ENCODE data around the gene ANKMY1.
A peak's percentile ranks its signal among the peaks of the same experiment; 100 is the strongest.

Gene ANKMY1

DNA sequence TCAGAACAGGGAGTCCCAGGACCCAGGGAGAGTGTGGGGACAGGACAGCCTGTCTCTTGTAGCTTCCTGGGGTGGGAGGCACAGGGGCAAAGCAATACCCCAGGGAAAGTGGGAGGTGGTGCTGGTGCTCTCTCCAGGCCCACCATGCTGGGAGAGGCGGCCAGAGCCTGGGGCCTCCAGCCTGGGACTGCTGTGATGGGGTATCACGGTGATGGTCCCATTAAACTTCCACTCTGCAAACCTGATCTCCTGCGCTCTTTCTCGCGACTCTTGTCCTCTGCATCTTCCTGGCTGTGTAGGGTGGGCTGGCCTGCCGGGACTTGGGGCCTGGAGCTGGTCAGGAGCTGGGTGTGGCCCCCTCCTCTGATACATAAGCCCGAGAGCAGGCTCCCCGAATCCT is 20.7 kb upstream of the ANKMY1 start:
- no peak for DNase-seq

DNA sequence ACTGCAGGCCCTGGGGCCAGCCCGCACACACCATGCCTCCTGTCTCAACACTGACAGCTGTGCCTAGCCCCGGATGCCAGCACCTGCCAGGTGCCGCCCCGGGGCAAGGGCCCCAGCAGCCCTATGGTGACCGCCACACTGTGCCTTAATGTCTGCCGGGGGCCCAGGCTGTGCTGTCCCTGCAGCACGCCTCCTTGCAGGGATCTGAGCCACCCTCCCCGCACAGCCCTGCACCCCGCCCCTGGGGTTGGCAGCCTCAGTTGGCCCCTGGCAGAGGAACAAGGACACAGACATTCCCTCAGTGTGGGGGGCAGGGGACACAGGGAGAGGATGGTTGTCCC is 20.3 kb upstream of the ANKMY1 start:
- DNase-seq: no peak

DNA sequence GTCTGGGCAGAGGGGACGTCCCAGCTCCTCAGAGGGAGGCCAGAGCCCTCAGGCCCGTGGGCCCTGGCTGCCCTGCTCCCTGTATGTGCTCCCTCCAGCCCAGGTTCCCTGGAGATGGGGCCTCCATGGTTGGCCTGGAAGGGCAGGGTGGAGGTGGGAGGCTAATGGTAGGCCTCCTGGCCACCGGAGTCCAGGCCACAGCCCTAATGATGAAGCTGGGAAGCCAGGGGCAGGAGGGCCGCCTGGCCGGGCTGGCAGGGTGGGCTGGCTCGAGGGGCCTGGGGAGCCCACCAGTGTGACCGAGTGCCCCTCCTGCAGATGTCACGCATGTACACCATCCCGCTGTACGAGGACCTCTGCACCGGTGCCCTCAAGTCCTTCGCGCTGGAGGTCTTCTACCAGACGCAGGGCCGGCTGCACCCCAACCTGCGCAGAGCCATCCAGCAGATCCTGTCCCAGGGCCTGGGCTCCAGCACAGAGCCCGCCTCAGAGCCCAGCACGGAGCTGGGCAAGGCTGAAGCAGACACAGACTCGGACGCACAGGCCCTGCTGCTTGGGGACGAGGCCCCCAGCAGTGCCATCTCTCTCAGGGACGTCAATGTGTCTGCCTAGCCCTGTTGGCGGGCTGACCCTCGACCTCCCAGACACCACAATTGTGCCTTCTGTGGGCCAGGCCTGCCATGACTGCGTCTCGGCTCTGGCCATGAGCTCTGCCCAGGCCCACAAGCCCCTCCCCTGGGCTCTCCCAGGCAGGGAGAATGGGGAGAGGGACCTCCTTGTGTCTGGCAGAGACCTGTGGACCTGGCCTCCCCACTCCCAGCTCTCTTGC is 19.7 kb upstream of the ANKMY1 start:
- DNase-seq: no peak

DNA sequence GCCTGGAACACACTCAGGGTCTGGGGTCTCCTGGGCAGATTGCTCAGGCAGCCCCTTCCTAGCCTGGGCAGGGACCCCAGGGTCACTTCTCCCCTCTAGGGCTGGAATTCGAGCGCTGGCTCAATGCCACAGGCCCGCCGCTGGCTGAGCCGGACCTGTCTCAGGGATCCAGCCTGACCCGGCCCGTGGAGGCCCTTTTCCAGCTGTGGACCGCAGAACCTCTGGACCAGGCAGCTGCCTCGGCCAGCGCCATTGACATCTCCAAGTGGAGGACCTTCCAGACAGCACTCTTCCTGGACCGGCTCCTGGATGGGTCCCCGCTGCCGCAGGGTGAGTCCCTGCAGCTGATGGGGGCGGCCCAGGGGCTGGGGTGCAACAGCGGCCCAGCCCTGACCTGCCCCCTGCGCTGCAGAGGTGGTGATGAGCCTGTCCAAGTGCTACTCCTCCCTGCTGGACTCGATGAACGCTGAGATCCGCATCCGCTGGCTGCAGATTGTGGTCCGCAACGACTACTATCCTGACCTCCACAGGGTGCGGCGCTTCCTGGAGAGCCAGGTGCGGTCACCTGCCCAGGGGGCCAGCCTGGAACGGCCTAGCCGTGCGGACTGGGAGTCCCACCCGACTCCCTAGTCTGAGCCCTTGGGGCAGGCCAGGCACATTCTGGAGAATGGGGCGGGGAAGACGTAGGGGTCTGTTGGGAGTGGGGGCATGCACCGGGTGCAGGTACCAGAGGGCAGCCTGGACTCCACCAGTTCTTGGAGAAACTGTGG is 18.8 kb upstream of the ANKMY1 start:
- no peak for DNase-seq

DNA sequence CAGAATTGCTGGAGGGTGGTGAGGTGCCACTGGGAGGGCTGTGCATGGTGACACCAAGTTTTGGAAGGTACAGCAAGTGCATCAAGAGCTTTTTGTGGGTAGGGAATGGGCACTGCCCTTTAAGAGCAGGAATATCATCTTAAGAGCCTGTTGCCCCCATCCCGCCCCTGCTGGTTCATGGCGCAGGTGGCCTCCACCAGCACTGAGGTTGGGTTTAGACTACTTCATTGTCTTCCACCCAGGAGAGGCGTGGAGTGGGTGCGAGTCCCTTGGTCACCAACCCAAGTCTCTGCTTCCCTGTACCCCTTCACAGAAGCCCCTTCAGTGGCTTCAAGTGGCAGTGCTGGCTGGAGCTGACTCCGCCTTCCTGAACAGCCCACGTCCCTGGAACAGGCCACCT is 18.2 kb upstream of the ANKMY1 start:
- DNase-seq: no peak

DNA sequence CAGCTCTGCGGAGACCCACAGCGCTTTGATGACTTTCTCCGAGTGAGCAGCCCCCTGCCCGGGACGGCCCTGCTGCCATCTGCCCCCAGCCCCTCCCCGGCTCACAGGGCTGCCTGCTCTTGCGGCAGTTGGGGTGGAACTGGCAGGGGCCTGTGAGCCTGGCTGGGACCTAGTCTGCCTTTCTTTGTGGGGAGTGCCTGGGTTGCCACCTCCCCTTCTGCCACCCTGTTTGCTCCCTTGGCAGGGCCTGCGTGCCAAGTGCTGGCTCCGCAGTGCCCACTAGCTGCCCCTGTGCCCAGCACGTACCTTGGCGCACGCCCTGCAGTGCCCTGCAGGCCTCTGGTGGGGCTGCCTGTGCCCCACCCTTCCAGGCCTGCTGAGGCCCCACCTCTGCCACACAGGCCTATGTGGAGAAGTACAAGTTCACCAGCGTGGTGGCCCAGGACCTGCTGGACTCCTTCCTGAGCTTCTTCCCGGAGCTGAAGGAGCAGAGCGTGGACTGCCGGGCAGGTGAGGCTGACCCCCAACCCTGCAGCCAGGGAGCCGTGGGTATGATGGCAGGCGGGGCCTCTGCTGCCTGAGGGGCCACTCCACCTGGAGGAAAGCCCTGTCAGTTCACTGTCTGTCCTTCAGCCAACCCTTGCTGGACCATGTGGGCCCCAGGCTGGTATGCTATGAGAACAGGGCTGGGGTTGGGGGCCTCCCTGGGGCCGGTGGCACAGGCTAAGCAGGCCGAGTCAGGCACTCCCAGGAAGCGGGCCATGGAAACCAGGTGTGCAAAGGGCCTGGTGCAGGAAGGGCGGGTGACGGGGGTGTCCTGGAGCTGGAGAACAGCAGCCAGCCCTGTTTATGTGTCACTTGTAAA is 17.5 kb upstream of the ANKMY1 start:
- no peak for DNase-seq

DNA sequence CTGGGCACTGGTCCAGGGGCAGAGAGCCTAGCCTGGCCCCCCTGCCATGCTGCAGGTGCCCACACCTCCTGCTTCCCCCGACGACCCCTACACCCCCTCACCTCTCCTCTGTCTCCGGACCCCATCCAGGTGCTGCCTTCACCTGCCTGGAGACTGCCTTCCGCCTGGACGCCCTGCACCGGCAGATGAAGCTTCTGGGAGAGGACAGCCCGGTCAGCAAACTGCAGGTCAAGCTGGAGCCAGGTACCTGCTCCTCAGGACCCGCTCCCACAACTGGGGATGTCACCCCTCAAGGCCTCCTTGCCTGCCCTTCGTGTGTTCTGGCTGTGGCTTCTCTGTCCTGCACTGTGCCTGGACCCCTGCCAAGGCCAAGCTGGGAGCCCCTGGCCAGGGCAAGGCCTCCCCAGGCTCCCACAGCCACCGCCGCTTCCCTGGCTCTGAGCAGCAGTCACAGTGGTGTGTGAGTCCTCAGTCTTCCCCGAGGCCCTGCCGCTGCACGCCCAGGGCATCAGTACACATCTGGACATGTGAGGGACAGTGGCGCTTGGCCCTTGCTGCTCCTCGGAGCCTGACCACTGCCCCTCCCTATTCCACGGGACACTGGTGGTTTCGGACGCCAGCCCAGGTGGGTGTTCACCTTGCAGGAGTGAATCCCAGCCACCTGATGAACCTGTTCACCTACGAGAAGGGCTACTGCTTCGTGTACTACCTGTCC is 16.8 kb upstream of the ANKMY1 start:
- no peak for DNase-seq

DNA sequence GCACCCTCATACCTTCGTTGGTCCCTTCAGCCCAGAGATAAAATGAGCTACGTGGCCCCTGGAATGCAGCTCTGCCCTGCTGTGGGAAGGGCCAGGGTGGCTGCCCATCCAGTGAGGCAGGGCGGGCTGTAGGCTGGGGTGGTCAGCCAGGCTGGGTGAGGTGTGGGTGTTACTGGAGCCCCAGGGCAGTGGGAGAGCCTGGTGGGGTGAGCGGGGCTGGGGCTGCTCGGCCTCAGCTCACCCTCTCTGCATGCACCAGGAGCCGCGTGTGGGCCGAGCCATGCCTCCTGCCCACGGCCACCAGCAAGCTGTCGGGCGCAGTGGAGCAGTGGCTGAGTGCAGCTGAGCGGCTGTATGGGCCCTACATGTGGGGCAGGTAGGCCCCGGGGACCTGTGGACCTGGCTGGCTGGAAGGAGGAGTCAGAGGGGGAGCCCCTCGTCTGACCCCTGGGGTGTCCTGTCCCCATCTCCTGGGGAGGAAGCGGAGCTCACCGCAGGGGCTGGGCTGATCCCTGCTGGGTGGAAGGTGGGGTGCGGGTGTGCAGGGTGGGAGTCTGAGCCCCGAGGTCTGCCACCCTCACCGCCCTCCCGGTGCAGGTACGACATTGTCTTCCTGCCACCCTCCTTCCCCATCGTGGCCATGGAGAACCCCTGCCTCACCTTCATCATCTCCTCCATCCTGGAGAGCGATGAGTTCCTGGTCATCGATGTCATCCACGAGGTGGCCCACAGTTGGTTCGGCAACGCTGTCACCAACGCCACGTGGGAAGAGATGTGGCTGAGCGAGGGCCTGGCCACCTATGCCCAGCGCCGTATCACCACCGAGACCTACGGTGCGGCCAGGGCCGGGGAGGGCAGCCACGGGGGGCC is 16.0 kb upstream of the ANKMY1 start:
- DNase-seq: no peak

DNA sequence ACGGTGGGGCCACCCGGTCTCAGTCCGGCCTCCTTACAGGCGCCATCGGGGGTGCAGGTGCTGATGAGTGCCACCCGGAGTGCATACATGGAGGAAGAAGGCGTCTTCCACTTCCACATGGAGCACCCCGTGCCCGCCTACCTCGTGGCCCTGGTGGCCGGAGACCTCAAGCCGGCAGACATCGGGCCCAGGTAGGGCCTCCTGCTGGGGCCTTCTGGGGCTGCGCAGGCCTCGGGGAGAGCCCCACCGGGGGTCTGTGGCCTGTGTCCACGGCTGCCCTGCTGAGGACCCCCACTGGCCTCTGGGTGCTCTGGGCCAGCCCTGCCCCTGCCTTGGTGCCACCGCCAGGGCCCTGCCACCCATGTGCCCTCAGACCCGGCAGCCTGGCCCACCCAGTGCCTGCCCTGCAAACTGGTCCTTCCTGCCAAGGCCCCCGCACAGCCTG is 15.3 kb upstream of the ANKMY1 start:
- DNase-seq: no peak

DNA sequence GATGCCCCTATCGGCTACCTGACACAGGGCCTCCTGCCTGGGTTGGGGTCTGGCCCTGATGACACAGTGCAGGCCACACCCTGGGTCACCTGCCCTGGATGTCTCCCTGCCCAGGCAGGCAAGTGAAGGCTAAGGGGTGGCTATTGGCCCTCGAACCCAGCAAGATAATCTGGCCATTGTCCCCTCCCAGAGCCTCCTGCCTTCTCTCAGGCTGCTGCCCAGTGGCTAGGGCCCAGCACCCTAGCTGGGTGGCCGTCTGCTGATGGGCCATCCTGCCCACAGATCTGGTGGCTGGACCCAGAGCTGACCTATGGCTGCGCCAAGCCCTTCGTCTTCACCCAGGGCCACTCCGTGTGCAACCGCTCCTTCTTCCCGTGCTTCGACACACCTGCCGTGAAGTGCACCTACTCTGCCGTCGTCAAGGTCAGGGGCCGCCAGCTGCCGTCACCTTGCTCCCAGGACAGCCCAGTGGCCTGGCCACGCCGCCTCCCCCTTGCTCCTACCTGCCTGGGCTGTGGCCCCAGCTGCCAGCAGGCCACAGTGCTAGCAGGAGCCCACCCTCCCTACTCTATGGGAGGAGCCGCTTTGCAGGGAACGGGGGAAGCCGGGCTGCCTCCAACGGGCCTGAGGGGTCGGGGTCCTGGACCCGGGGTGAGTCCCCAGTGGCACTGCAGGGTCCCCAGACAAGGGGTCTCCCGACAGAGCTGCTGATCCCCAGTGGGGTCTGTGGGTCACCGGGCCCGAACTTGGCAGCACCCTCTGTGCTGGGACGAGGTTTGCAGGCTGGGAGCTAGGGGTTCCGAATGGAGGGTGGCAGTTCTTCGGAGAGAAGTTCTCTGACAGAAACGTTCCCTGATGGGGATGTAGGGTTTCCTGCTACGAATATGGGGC is 14.6 kb upstream of the ANKMY1 start:
- peak in 1 of 5 experiments; percentile 2 for DNase-seq

DNA sequence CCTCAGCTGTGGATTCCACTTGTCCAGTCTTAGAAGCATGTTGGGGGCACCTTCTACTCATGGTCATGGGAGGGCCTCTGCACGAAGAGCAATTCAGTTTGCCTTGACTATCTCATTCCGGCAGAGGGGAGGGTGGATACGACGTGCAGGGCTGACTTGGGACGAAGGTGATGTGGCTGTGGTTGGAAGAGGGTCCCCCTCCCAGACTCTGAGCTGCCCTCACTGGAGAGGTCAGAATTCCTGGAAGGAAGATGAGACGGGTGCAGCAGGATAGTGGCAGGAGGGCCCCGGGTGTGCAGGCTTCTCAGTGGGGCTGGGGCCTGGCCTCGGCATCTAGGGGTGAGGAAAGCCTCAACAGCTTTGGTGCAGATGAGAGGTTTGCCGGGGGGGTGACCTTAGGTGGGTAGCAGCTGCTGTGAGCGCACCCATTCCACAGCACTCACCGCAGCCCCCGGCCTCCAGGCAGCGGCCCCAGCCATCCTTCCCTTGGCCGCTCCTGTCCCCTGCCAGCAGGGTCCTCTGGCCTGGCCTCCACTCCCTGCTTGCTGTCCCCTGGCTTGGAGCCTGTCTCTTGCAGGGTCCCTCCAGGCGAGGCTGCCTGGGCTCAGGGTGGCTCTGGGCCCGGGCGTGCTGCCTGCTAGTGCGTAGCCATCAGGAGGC is 13.7 kb upstream of the ANKMY1 start:
- DNase-seq: peak in 1 of 5 experiments; percentile 2

DNA sequence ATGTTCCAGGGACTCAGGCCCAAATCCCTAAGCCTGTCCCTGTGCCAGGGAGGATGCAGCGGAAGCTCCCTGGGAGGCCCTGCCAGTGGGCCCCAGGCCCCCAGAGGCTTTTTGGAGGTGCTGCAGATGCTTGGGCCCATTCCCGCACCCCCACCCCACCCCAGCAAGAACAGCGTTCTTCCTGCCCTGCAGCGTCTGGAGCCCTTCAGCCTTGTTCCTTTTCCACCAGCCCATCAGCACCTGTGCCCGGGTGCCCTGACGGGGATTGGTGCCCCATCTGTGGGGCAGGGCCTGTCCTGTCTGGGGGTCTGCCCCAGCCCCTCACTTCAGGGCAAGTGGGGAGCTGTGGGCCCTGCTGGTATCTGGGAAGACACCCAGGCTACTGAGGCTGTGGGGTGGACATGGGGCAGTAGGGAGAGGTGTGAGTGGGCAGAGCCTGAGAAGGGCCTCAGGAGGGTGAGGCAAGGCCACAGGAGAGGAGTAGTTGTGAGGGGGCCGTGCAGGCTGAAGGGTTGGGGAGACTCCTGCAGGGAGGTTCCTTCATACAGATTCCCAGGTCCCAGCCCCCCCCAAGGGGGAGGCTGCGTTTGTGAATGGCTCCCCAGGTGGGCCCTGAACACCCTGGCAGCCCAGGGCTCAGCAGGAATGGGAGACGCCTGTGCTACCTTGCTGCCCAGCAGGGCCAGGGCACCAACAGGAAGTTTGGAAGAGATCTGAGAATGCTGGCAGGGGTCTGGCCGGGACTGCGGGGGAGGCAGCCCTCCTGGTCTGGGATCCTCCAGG is 12.9 kb upstream of the ANKMY1 start:
- peak in 1 of 5 experiments; percentile 3 for DNase-seq

DNA sequence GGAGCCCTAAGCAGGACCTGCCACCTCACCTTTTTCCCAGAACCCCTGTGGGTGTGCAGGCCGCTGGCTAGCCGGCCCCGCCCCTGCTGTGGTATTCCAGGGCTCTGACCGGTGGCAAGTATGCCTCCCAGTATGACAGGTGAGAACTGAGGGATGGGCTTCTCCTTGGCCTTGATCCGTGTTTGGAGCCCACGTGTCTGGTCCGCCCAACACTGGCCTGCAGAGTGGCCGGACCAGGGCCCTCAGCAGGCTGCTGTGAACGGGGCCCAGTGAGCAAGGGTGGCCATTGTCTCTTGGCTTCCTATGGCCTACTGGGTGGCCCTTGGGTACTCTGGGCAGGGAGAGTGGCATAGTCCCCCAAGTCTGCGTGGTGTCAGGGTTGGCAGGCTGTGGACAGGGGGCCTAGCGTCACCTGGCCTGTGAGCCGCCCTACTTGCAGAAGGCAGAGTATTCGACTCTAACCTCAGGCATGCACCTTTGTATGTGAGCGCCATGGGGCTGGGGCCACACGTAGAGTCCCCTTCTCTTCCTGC is 12.3 kb upstream of the ANKMY1 start:
- DNase-seq: peak in 1 of 5 experiments; percentile 3

DNA sequence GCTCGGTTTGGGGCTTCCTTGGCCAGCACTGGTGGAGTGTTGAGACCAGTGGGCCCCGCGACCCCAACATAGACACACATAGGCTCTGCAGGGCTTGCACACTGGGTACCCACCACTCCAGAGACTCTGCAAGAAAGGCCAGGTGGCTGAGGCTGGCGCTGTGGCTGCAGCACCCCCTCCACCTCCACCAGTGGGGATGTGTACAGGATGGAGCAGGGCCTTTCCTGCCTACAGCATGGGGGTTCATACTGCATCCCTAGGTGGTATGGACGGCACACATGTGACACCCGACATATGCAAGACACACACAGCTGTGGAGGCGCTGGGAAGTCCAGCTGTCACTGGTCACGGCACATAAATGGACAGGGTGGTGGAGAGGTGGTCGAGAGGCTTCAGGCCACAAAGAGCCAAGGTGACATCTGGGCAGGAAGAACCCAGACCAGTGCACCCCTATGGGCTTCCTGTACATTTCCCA is 11.8 kb upstream of the ANKMY1 start:
- DNase-seq: peak in 2 of 5 experiments; percentile 3 to 23

DNA sequence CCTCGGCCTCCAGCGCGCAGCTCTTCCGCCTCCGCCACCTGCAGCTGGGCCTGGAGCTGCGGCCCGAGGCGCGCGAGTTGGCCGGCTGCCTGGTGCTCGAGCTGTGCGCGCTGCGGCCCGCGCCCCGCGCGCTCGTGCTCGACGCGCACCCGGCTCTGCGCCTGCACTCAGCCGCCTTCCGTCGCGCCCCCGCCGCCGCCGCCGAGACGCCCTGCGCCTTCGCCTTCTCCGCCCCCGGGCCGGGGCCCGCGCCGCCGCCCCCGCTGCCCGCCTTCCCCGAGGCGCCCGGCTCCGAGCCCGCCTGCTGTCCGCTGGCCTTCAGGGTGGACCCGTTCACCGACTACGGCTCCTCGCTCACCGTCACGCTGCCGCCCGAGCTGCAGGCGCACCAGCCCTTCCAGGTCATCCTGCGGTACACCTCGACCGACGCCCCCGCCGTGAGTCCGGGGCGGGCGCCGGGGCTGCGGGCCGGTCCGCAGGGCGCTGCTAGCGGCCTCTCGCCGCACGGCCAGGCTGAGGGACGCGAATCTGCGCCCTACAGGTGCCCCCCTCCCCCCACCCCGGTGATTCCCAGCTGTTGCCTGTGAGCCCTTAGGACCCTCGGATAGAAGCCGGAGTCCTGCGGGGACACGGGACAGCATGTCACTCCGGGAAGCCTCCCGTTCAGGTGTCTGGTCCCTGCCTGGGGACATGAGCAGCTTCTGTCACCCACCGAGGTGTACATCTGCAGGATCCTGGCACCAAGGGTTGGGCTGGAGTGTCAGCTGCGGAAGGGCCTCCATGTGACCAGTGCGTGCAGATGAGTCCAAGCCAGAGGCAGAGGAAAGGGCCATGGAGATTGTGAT is 11.1 kb upstream of the ANKMY1 start:
- DNase-seq: peak in 4 of 5 experiments; percentile 33 to 85 (median 58)

DNA sequence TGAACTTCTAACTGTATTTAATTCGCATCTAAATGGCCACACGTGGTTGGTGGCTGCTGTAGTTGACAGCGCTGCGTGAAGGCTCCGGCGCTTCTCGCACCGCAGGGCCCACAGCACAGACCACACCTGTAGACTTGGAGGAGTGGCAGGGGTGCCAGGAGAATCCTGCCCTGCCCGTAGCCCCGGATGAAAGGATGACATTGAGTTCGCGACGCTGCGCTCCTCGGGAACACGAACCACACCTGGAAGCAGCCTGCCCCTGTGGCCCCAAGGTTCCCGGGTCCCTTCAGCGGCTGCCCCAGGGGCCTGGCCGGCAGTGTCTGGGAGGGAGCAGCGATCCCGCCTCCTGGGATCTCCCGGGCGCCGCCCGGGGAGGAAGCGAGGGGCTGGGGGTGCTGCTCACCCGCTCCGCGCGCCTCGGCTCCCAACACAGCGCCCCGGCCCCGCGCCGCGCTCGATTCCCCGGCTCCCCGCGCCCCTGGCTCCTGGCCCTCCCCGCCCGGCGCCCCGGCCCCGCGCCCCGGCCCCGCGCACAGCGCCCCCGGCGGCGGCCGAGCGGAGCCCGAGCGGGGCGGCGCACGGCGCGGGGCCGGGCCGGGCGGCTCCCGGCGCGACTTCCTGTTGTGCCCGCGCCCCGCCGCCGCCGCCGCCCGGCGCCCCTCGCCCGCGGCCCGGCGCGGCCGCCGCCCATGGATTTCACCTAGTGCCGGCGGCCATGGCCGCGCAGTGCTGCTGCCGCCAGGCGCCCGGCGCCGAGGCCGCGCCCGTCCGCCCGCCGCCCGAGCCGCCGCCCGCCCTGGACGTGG is 10.3 kb upstream of the ANKMY1 start, which contains the start of gene RNPEPL1:
TSS of gene RNPEPL1 (plus strand) at position 613 of the 806 bp plus-strand sequence. CDS start at position 716, 103 bp downstream.
- DNase-seq: peak in 4 of 5 experiments; percentile 41 to 72 (median 49)
